Measurements from ENCODE around the gene ARHGEF7. TPM values are rescaled to one million over a fixed set of nuclear protein-coding genes. Genes with fewer than 3 reads are reported as not detected.

Gene ARHGEF7
- total RNA-seq, 1 donor from 2014 or later = 227 TPM

GRCh38 chr13:111337206-111337605 lies 222.1 kb downstream of the ARHGEF7 start:
- no peak overlapping the region for H3K27ac Mint-ChIP-seq (ENCODE audit: unreplicated experiment)
- H3K36me3 Mint-ChIP-seq (ENCODE audit: unreplicated experiment) = peaks cover 5% of the 10 kb centered on the region
- peaks cover 2% of the 10 kb centered on the region for H3K27me3 Mint-ChIP-seq (ENCODE audit: unreplicated experiment)
- H3K4me1 Mint-ChIP-seq (ENCODE audit: low read depth, unreplicated experiment) = no peaks in the 10 kb centered on the region
- no peak for DNase-seq
- TF ChIP-seq CTCF (IDR thresholded peaks at IDR 0.05; ENCODE audit: partially characterized antibody, unreplicated experiment) = no peak
- H3K9me3 Mint-ChIP-seq (ENCODE audit: unreplicated experiment) = no peaks in the 10 kb centered on the region
- no peak overlapping the region for H3K4me3 Mint-ChIP-seq (ENCODE audit: unreplicated experiment)

GRCh38 chr13:111337741-111338140 lies 222.6 kb downstream of the ARHGEF7 start:
- DNase-seq = no peak
- H3K27me3 Mint-ChIP-seq (ENCODE audit: unreplicated experiment) = peaks cover 2% of the 10 kb centered on the region
- H3K36me3 Mint-ChIP-seq (ENCODE audit: unreplicated experiment) = peaks cover 5% of the 10 kb centered on the region
- no peak for TF ChIP-seq CTCF (IDR thresholded peaks at IDR 0.05; ENCODE audit: partially characterized antibody, unreplicated experiment)
- no peaks in the 10 kb centered on the region for H3K9me3 Mint-ChIP-seq (ENCODE audit: unreplicated experiment)
- no peak overlapping the region for H3K27ac Mint-ChIP-seq (ENCODE audit: unreplicated experiment)
- no peaks in the 10 kb centered on the region for H3K4me1 Mint-ChIP-seq (ENCODE audit: low read depth, unreplicated experiment)
- H3K4me3 Mint-ChIP-seq (ENCODE audit: unreplicated experiment) = no peak overlapping the region

GRCh38 chr13:111338841-111339240 lies 223.7 kb downstream of the ARHGEF7 start:
- Mint-ChIP-seq H3K9me3 (ENCODE audit: unreplicated experiment) (no peaks in the 10 kb centered on the region), H3K4me3 (ENCODE audit: unreplicated experiment) (no peak overlapping the region), H3K4me1 (ENCODE audit: low read depth, unreplicated experiment) (no peaks in the 10 kb centered on the region), H3K27ac (ENCODE audit: unreplicated experiment) (no peak overlapping the region), H3K27me3 (ENCODE audit: unreplicated experiment) (peaks cover 2% of the 10 kb centered on the region), H3K36me3 (ENCODE audit: unreplicated experiment) (peaks cover 5% of the 10 kb centered on the region)
- no peak for DNase-seq
- TF ChIP-seq CTCF (IDR thresholded peaks at IDR 0.05; ENCODE audit: partially characterized antibody, unreplicated experiment) = no peak

DNA sequence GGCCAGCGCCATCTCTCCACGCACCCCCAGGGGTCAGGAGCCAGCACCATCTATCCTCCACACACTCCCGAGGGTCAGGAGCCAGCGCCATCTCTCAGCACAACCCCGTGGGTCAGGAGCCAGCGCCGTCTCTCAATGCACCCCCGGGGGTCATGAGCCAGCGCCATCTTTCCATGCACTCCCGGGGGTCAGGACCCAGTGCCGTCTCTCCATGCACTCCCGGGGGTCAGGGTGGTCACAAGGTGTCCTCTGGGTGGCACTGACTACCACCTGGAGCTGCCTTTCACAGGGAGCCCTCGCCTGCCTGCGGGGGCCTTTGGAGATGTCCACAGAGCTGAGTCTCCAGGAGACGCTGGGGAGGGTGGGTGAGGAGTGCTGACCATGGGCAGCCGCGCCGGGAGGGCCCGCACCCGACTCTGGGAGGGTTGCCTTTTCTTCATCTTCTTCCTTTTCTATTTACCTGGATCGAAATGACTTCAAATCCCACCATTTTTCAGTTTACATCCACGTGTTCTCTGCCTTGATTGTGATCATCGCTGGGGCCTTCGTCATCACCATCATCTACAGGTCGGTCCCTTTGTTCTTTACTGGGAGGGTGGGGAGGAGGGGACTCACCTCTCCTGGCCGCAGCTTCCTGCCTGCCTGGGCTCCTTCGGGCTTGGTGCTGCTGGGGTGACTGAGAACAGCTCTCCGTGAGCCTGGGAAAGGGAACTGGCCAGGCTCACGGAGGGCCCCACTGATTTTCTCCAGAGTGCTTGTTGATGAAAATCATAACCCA lies 224.4 kb downstream of the ARHGEF7 start:
- peaks cover 2% of the 10 kb centered on the region for H3K4me1 Mint-ChIP-seq (ENCODE audit: low read depth, unreplicated experiment)
- no peak overlapping the region for H3K4me3 Mint-ChIP-seq (ENCODE audit: unreplicated experiment)
- TF ChIP-seq CTCF (IDR thresholded peaks at IDR 0.05; ENCODE audit: partially characterized antibody, unreplicated experiment) = no peak
- DNase-seq = no peak
- peaks cover 2% of the 10 kb centered on the region for H3K27me3 Mint-ChIP-seq (ENCODE audit: unreplicated experiment)
- H3K36me3 Mint-ChIP-seq (ENCODE audit: unreplicated experiment) = peaks cover 5% of the 10 kb centered on the region
- H3K9me3 Mint-ChIP-seq (ENCODE audit: unreplicated experiment) = no peaks in the 10 kb centered on the region
- H3K27ac Mint-ChIP-seq (ENCODE audit: unreplicated experiment) = no peak overlapping the region

DNA sequence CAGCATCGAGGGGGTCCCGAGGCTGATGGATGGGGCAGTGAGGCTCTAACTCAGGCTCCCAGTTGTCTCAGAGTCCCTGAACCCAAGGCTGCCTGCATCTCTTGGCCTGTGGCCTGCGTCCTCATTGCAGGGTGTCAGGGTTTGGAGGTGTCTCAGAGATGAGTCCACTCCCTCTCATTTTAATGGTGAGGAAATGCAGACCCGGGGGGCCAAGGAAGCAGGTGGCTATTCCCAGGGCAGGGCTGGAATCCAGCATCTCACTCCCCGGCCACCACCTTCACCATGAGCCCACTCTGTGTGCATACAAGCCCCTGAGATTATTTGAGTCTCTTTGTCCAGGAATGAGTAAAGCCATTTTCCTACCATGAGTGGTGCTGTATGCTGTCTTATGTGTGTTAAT lies 226.8 kb downstream of the ARHGEF7 start:
- H3K9me3 Mint-ChIP-seq (ENCODE audit: unreplicated experiment) = peaks cover 2% of the 10 kb centered on the region
- no peak for DNase-seq
- H3K4me1 Mint-ChIP-seq (ENCODE audit: low read depth, unreplicated experiment) = peaks cover 2% of the 10 kb centered on the region
- H3K27me3 Mint-ChIP-seq (ENCODE audit: unreplicated experiment) = peaks cover 3% of the 10 kb centered on the region
- H3K36me3 Mint-ChIP-seq (ENCODE audit: unreplicated experiment) = peaks cover 5% of the 10 kb centered on the region
- no peak for TF ChIP-seq CTCF (IDR thresholded peaks at IDR 0.05; ENCODE audit: partially characterized antibody, unreplicated experiment)
- H3K27ac Mint-ChIP-seq (ENCODE audit: unreplicated experiment) = no peak overlapping the region
- no peak overlapping the region for H3K4me3 Mint-ChIP-seq (ENCODE audit: unreplicated experiment)
